CD14-positive monocyte (primary cell): ENCODE measurements around the gene RILP. TPM values are rescaled to one million over a fixed set of nuclear protein-coding genes. Genes with fewer than 3 reads are reported as not detected.
"Not testable (repeated sequence)": the region's sequence is repeated elsewhere in the genome, so short reads cannot be mapped to it uniquely, and the experiment has no call there.

ENCODE experiments used
- DNase-seq, 3 donors: peaks; one replicate each; pipeline ENCODE4 v3.0.0-alpha.2; 2011 to 2022
- H2AFZ ChIP-seq: 2 replicates; pipeline ENCODE4 v1.6.0; 2012; ENCODE audit warnings: mild to moderate bottlenecking, low read depth, low read length, inconsistent platforms; ENCODE audit not compliant: insufficient read depth, poor library complexity, severe bottlenecking
- H3K27ac ChIP-seq, 2 donors: 1 replicate in 1 of 2; 2 replicates in 1 of 2; pipeline ENCODE4 v1.5.1; 2012 to 2013; ENCODE audit warnings: low read length in 2 of 2, control low read depth in 1 of 2, inconsistent platforms in 1 of 2, low read depth in 1 of 2, mild to moderate bottlenecking in 1 of 2
- H3K27me3 ChIP-seq, 2 donors: one replicate each; pipeline versions ENCODE4 v1.6.0 to v1.6.1; 2011 to 2013; ENCODE audit warnings: low read length in 2 of 2; ENCODE audit not compliant: control insufficient read depth in 2 of 2, insufficient read depth in 2 of 2
- H3K36me3 ChIP-seq, 2 donors: replicated peaks in 1 of 2; 1 replicate in 1 of 2; 2 replicates in 1 of 2; pipeline versions ENCODE4 v1.5.1 to v1.6.1; 2012 to 2013; ENCODE audit warnings: low read length in 2 of 2, control low read depth in 1 of 2, inconsistent platforms in 1 of 2, mild to moderate bottlenecking in 1 of 2; ENCODE audit not compliant: insufficient read depth in 2 of 2, control insufficient read depth in 1 of 2
- H3K4me1 ChIP-seq, 2 donors: 1 replicate in 1 of 2; 2 replicates in 1 of 2; pipeline versions ENCODE4 v1.5.1 to v1.6.1; 2012 to 2013; ENCODE audit warnings: low read length in 2 of 2, control low read depth in 1 of 2, inconsistent platforms in 1 of 2, mild to moderate bottlenecking in 1 of 2, moderate library complexity in 1 of 2; ENCODE audit not compliant: insufficient read depth in 2 of 2, control insufficient read depth in 1 of 2
- H3K4me2 ChIP-seq: replicated peaks from 2 replicates; pipeline ENCODE3; 2012; ENCODE audit warnings: low read length, moderate library complexity, mild to moderate bottlenecking; ENCODE audit not compliant: poor library complexity, severe bottlenecking; ENCODE audit errors: extremely low read depth
- H3K4me3 ChIP-seq, 3 experiments: fragments of 200-600 bp in 1 of 3; sonication (generic) in 1 of 3; replicated peaks in 1 of 3; 1 replicate in 2 of 3; 2 replicates in 1 of 3; pipeline ENCODE4 v1.5.1; 2011 to 2013; ENCODE audit warnings: low read length in 3 of 3, mild to moderate bottlenecking in 3 of 3, control low read depth in 2 of 3, low read depth in 2 of 3, inconsistent platforms in 1 of 3, moderate library complexity in 1 of 3
- H3K79me2 ChIP-seq: 2 replicates; pipeline ENCODE4 v1.6.0; 2012; ENCODE audit warnings: mild to moderate bottlenecking, control low read depth, inconsistent platforms, low read length, moderate library complexity; ENCODE audit not compliant: insufficient read depth
- H3K9ac ChIP-seq: 2 replicates; pipeline ENCODE4 v1.6.0; 2017; ENCODE audit warnings: low read length, mild to moderate bottlenecking; ENCODE audit not compliant: insufficient read depth, poor library complexity, severe bottlenecking
- H3K9me3 ChIP-seq, 2 donors: replicated peaks in 1 of 2; 1 replicate in 1 of 2; 2 replicates in 1 of 2; pipeline versions ENCODE4 v1.5.1 to v1.6.1; 2012 to 2013; ENCODE audit warnings: low read length in 2 of 2, control low read depth in 1 of 2; ENCODE audit not compliant: control insufficient read depth in 1 of 2, insufficient read depth in 1 of 2
- H4K20me1 ChIP-seq: 2 replicates; pipeline ENCODE4 v1.6.0; 2012; ENCODE audit warnings: mild to moderate bottlenecking, low read length, control low read depth, moderate library complexity; ENCODE audit not compliant: insufficient read depth
- H3K27ac Mint-ChIP-seq, 7 donors: one replicate each; pipeline ENCODE4 v1.8.0; 2020; ENCODE audit warnings: mild to moderate bottlenecking in 7 of 7, mixed read lengths in 7 of 7, moderate library complexity in 6 of 7, inconsistent platforms in 2 of 7
- H3K27me3 Mint-ChIP-seq, 3 donors: one replicate each; pipeline ENCODE4 v1.8.0; 2021 to 2022; ENCODE audit warnings: low read depth in 3 of 3, mild to moderate bottlenecking in 3 of 3, mixed read lengths in 3 of 3, moderate library complexity in 3 of 3, inconsistent platforms in 1 of 3
- H3K36me3 Mint-ChIP-seq, 2 donors: one replicate each; pipeline ENCODE4 v1.8.0; 2020; ENCODE audit warnings: mixed read lengths in 2 of 2, inconsistent platforms in 1 of 2, mild to moderate bottlenecking in 1 of 2
- H3K4me1 Mint-ChIP-seq: one replicate; pipeline ENCODE4 v1.8.0; 2020; ENCODE audit warnings: mild to moderate bottlenecking, mixed read lengths
- H3K4me3 Mint-ChIP-seq, 2 donors: one replicate each; pipeline ENCODE4 v1.8.0; 2020; ENCODE audit warnings: mild to moderate bottlenecking in 2 of 2, mixed read lengths in 2 of 2, moderate library complexity in 1 of 2
- H3K9me3 Mint-ChIP-seq, 7 donors: one replicate each; pipeline ENCODE4 v1.8.0; 2020 to 2022; ENCODE audit warnings: mixed read lengths in 7 of 7, mild to moderate bottlenecking in 6 of 7, moderate library complexity in 6 of 7, inconsistent platforms in 2 of 7
- WGBS: methylation state at CpG from one replicate; pipeline ENCODE4 v1.1.5; 2013; ENCODE audit warnings: missing lambda C conversion rate; ENCODE audit not compliant: insufficient coverage; 5-methylcytosine and 5-hydroxymethylcytosine counted together
- intact Hi-C, 2 donors: fragments of 100-400 bp; cut with micrococcal nuclease; formaldehyde crosslinking; loops; one replicate each; pipeline versions ENCODE4 v1.15.0 to v1.15.1; 2023
- polyA plus RNA-seq, 3 donors: library from polyadenylated mRNA; depleted of rRNA in 1 of 3; unstranded in 2 of 3; stranded (reverse) in 1 of 3; fragments of 300-500 nt in 2 of 3; fragments of >200 nt in 1 of 3; fragmentation: Illumina TruSeq in 2 of 3; gene quantifications; 1 replicate in 2 of 3; 2 replicates in 1 of 3; pipeline ENCODE4 v1.2.3, GENCODE V29; 2012 to 2021
- TF ChIP-seq, protein P1 (sequence below): fragments of 200-600 bp; IDR thresholded peaks from one replicate; pipeline ENCODE4 v1.8.0; 2022; ENCODE audit warnings: antibody characterized with exemption, mild to moderate bottlenecking

The RILP gene
- polyA plus RNA-seq, 3 donors: 23.8 to 49.5 (median 49.4) TPM

DNA sequence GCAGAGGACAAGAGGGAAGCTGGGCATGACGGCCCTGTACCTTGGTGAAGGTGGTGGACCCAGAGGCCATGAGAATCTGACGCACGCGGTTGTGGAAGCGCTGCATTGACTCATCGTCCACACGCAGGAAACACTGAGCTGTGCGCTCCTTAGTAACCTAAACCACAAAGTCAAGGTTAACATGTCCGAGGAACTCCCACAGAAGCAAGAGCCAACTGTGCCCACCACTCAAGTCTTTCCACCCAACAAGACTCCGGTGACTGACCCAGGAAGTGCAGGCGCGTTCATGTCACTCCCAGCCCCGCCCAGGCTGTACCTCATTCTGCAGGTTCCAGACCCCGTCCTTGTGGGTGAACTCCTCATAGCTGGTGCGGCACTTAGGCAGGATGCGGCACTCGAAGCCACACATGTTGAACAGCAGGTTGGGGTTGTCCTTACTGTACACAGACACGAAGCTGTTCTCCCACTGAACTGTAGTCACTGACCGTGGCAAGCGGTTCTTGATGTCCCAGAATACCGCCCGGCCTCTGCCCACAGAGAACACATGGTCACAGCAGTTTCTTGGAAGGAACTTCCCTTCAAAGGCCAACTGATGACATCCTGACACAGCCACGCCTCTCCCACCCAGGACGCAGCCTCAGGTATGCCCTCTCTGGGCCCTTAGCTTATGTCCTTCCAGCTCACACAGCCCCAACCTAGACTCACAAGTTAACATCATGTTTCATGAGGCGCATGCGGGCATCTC, 23.5 kb upstream of the RILP start:
- Histone ChIP-seq H3K79me2 (peaks cover 15% of the 10 kb centered on the region), H3K36me3 (peaks cover 80 to 99% of the 10 kb centered on the region in 2 donors), H3K4me3 (no peak overlapping the region), H3K9ac (no peak overlapping the region), H3K27ac (peak overlapping the region in 1 of 2 donors; percentile 14), H3K9me3 (no peaks in the 10 kb centered on the region), H3K4me1 (no peaks in the 10 kb centered on the region), H3K4me2 (no peak overlapping the region), H3K27me3 (no peaks in the 10 kb centered on the region), H2AFZ (no peak overlapping the region), H4K20me1 (peaks cover 86% of the 10 kb centered on the region)
- intact Hi-C loops: loop anchor here (5.0 to 10.0 kb wide), 3 partner anchors 34 to 112 kb away; no protein-coding TSS in a partner anchor
- H3K27ac Mint-ChIP-seq: peak overlapping the region in 3 of 7 donors; percentile 10 to 71 (median 42)
- no peak for DNase-seq
- H3K4me1 Mint-ChIP-seq: peaks cover 6% of the 10 kb centered on the region
- H3K27me3 Mint-ChIP-seq: peaks cover 0 to under 1% (median 0%) of the 10 kb centered on the region in 3 donors
- H3K36me3 Mint-ChIP-seq: peaks cover 89 to 97% of the 10 kb centered on the region in 2 donors
- TF ChIP-seq, protein P1, sequence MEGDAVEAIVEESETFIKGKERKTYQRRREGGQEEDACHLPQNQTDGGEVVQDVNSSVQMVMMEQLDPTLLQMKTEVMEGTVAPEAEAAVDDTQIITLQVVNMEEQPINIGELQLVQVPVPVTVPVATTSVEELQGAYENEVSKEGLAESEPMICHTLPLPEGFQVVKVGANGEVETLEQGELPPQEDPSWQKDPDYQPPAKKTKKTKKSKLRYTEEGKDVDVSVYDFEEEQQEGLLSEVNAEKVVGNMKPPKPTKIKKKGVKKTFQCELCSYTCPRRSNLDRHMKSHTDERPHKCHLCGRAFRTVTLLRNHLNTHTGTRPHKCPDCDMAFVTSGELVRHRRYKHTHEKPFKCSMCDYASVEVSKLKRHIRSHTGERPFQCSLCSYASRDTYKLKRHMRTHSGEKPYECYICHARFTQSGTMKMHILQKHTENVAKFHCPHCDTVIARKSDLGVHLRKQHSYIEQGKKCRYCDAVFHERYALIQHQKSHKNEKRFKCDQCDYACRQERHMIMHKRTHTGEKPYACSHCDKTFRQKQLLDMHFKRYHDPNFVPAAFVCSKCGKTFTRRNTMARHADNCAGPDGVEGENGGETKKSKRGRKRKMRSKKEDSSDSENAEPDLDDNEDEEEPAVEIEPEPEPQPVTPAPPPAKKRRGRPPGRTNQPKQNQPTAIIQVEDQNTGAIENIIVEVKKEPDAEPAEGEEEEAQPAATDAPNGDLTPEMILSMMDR: no peak
- 84% methylated on average over 26 of the region's 26 CpGs for WGBS
- H3K4me3 Mint-ChIP-seq: no peak overlapping the region
- H3K9me3 Mint-ChIP-seq: no peaks in the 10 kb centered on the region

DNA sequence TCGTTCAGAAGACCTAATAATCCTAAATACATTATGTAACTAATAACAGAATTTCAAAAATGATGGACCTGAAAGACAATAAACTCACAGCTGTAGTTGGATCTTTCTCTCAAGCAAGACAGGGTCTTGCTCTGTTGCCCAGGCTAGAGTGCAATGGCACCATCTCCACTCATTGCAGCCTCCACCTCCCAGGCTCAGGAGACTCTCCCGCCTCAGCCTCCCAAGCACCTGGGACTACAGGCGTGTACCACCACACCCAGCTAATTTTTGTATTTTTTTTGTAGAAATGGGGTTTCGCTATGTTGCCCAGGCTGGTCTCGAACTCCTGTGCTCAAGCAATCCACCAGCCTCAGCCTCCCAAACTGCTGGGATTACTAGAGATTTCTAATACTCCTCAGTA, 14.3 kb upstream of the RILP start:
- Histone ChIP-seq H4K20me1 (peaks cover 76% of the 10 kb centered on the region), H3K36me3 (peaks cover 82 to 93% of the 10 kb centered on the region in 2 donors), H3K27ac (peak overlapping the region in 1 of 2 donors; percentile 20), H3K79me2 (peaks cover 41% of the 10 kb centered on the region)
- H3K4me3 ChIP-seq, H3K4me3 Mint-ChIP-seq, intact Hi-C loops, H3K9me3 Mint-ChIP-seq, H2AFZ ChIP-seq, H3K27me3 Mint-ChIP-seq, H3K9me3 ChIP-seq, DNase-seq, H3K4me1 ChIP-seq, H3K4me1 Mint-ChIP-seq, H3K9ac ChIP-seq, H3K27me3 ChIP-seq, H3K4me2 ChIP-seq: not testable (repeated sequence)
- Mint-ChIP-seq H3K27ac (peak overlapping the region in 1 of 7 donors; percentile 32), H3K36me3 (peaks cover 72 to 98% of the 10 kb centered on the region in 2 donors)
- no CpG with 5 or more reads among the region's 5 CpGs for WGBS
